Measurements from ENCODE around the gene REPIN1.

REPIN1 gene

DNA sequence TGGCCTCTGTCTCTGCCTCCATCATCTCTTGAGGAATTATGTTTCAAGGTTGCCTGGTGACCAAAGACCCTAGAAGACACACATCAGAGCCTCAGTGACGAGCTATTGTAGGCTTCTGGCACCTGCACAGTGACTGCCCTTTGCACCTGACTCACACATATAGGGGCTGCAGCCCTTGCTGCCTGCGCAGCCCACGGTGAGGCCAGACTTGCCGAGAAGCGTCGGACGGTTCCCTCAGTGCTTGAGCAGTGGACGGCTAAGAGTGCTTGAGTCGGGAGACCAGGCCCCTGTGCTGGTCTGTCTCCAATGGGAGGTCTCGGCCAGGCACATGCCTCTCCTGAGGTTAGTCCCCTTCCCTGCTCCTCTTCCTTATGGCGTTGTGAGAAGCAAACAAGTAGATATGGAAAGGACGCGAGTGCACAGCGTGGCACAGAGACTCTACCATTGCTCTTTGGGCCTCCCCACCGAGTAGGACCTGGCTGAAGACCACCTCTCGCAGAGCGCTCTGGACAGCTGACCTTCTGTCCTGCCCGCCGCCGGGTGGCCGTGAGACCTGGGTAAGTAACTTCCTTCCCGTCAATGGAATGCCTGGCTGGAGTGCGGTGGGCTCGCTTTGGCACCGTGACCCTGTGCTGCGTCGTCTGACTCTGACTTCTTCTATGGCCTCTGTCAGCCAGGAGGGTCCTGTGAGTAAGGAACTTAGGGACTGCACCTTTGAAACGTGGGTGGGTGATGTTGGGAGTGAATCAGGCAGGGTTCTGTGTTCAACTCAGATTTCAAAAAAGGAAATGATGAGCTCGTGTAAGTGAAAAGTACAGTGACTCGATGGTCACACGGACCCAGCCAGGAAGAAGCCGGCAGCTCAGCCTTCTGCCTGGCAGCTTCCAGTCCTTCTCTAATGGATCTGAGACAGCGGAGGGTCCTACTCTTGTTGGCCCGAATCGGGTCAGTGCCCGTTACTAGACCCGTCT lies 44.2 kb downstream of the REPIN1 start:
- Mint-ChIP-seq H3K4me3 (no peak overlapping the region), H3K27ac (no peak overlapping the region), H3K27me3 (ENCODE audit: low read depth) (no peaks in the 10 kb centered on the region)

DNA sequence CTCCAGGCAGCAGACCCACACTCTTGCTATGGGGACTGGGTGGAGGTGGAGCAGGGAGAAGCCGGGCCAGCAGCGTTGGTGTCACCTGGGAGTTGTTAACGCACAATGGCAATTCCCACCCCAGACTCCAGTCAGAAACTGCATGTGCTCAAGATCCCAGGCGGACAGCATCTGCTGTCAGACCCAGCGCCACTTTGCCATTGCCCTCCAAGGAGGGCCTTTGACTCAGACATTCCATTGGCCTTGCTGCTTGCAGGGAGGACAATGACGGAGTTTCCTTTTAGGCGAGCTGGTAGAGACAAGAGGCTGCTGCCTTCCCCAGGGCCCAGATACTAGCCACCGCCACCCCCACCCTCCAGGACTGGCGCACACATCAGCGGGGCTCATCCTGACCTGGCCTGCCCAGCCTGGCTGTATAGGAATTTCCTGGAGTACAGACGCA lies 45.0 kb downstream of the REPIN1 start:
- peaks cover 13% of the 10 kb centered on the region for H3K36me3 Mint-ChIP-seq (ENCODE audit: low read depth)
- peaks cover 5% of the 10 kb centered on the region for H3K4me1 Mint-ChIP-seq (ENCODE audit: low read depth)
- H3K9me3 Mint-ChIP-seq, result no peaks in the 10 kb centered on the region
- no peak overlapping the region for H3K27ac Mint-ChIP-seq
- no peak overlapping the region for H3K4me3 Mint-ChIP-seq
- H3K27me3 Mint-ChIP-seq (ENCODE audit: low read depth), result no peaks in the 10 kb centered on the region

More for the DNA sequence above, 44.2 kb downstream of the REPIN1 start:
- Mint-ChIP-seq H3K4me1 (ENCODE audit: low read depth) (peaks cover 6% of the 10 kb centered on the region), H3K9me3 (no peaks in the 10 kb centered on the region), H3K36me3 (ENCODE audit: low read depth) (peaks cover 15% of the 10 kb centered on the region)

DNA sequence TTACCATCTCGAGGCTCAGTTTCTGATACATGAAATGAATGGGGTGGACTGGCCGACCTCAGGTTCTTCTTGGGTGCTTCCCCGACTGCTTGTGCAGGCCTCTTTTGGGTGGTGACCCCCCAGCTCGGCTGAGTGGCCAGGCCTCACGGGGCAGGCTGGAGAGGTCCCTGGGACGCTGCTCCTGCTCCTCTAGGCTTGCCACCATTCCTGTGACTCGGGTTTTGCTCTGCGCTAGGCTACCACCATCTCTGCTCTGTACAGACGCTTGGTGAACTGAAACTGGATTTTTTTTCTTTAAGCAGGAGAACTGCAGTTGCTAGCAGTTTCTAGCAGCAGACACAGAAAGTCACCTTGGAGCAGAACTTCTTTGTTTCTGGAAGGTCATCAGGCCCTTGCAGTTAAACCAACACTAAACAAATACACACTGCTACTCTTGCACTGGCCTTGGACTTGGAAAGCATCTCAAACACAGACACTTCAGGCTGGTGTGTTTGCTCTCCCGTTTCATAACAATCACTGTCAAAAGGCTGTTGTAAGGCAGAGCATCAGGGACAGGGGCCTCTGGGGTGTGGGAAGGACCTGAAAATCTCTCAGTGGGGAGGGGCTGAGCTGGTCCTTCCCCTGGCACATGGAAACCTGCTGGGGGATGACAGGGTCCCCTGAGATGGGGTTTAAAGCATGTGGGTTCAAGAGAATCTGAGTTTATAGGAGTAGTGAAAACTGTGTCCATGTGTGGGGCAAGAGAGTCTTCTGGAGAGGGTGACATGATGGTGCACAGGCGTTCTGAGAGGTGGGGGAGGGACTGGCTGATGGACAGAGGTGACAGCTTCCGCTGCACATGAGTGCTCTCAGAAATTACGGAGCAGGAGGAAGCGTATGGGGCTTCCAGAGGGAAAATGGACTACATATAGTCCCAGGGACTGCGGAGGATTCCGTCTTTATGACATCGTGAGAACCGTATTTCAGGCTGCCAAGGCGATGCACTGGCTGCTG lies 46.8 kb downstream of the REPIN1 start:
- Mint-ChIP-seq H3K27ac (no peak overlapping the region), H3K36me3 (ENCODE audit: low read depth) (peaks cover 10% of the 10 kb centered on the region), H3K4me3 (no peak overlapping the region), H3K9me3 (no peaks in the 10 kb centered on the region), H3K4me1 (ENCODE audit: low read depth) (peaks cover 4% of the 10 kb centered on the region), H3K27me3 (ENCODE audit: low read depth) (peaks cover 4% of the 10 kb centered on the region)

DNA sequence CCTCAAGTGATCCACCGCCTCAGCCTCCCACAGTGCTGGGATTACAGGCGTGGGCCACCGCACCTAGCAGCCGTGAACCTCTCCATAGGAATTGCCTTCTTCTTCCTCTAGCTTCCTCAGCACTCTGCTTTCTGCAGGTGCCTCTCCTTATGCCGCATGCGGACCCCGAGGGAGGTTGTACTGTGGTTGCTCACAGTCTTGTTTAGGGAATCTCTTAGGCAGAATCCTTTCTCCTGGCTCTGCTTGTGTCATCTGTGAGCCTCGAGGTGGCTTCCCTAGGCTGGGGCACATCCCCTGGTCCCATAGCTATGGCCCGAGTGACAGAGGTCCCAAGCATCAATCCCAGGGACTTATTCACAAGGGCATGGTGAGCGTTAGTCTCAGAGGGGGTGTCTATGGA lies 48.6 kb downstream of the REPIN1 start:
- Mint-ChIP-seq H3K36me3 (ENCODE audit: low read depth) (peaks cover 6% of the 10 kb centered on the region), H3K4me1 (ENCODE audit: low read depth) (peaks cover 9% of the 10 kb centered on the region), H3K4me3 (no peak overlapping the region), H3K9me3 (no peaks in the 10 kb centered on the region), H3K27me3 (ENCODE audit: low read depth) (peaks cover 10% of the 10 kb centered on the region), H3K27ac (no peak overlapping the region)

DNA sequence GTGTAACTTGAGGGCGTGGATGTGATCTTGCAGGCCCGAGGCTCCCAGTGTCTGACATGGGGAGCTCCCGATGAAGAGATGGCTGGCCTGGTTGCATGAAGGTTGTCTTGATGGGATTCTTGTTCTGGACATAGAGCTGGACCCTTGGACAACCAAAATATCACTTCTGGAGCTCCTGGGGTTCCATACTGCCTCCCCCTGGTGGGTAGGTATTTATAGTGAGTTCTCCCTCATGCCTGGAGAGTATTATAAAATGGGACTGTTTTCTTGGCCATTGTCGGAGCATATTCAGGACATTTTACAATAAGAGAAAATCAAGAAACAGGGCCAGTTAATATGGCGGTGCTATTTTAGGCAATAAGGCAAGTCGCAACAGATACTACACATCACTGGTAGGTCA lies 49.2 kb downstream of the REPIN1 start:
- H3K4me3 Mint-ChIP-seq, result no peak overlapping the region
- H3K27me3 Mint-ChIP-seq (ENCODE audit: low read depth), result peaks cover 10% of the 10 kb centered on the region
- H3K4me1 Mint-ChIP-seq (ENCODE audit: low read depth), result peaks cover 9% of the 10 kb centered on the region
- H3K9me3 Mint-ChIP-seq, result no peaks in the 10 kb centered on the region
- H3K36me3 Mint-ChIP-seq (ENCODE audit: low read depth), result peaks cover 6% of the 10 kb centered on the region
- H3K27ac Mint-ChIP-seq, result no peak overlapping the region

DNA sequence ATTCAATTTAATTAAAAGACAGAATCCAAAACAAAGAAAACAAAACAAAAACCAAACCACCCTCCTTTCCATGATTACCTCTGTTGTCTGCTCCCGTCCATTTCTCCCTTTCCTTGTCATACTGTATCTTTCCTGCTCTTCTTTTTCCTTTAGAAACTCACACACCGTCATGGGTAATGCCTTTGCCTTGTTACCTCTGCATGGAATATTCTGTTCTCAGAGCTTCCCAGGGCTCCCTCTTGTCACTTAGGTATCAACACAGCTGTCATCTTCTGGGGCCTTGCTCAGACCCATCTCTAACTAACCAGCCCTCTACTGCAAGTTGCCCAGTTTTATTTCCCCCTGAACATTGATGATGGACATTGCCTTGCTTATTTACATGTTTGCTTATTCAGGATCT lies 51.6 kb downstream of the REPIN1 start:
- H3K4me1 Mint-ChIP-seq (ENCODE audit: low read depth), result peaks cover 9% of the 10 kb centered on the region
- H3K27ac Mint-ChIP-seq, result no peak overlapping the region
- H3K36me3 Mint-ChIP-seq (ENCODE audit: low read depth), result peaks cover 5% of the 10 kb centered on the region
- H3K9me3 Mint-ChIP-seq, result no peaks in the 10 kb centered on the region
- peaks cover 10% of the 10 kb centered on the region for H3K27me3 Mint-ChIP-seq (ENCODE audit: low read depth)
- no peak overlapping the region for H3K4me3 Mint-ChIP-seq

DNA sequence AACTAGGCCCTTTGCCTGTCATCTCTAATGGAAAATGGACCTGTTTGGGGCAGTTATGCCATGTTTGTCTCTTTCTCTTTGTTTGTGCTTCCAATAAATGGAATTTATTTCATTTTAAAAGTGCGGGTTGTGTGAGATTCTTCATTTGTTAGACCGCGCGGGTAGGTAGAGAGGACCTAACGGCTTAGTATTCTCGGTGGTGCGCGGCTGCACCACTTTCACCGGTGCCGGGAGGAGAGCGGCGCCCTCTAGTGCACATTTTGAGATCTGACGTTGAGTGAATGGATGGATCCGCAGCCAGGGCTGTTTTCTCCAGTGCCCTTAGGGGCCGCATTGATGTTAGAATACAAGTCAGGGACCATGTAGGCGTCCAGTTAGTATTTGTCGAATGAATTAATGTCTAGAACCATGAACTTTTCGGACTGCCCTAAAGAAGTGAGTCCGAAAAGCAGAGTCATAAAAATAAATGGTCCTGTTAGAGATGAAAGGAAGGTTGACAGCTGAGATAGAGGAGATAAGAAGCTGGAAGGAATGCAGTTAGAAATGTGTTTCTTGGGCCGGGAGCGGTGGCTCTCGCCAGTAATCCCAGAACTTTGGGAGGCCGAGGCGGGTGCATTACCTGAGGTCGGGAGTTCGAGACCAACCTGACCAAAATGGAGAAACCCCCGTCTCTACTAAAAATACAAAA lies 52.5 kb downstream of the REPIN1 start:
- H3K27ac Mint-ChIP-seq, result peak overlapping the region; percentile 37
- no peaks in the 10 kb centered on the region for H3K9me3 Mint-ChIP-seq
- peaks cover 5% of the 10 kb centered on the region for H3K36me3 Mint-ChIP-seq (ENCODE audit: low read depth)
- H3K4me3 Mint-ChIP-seq, result no peak overlapping the region
- H3K27me3 Mint-ChIP-seq (ENCODE audit: low read depth), result peaks cover 10% of the 10 kb centered on the region
- peaks cover 9% of the 10 kb centered on the region for H3K4me1 Mint-ChIP-seq (ENCODE audit: low read depth)

DNA sequence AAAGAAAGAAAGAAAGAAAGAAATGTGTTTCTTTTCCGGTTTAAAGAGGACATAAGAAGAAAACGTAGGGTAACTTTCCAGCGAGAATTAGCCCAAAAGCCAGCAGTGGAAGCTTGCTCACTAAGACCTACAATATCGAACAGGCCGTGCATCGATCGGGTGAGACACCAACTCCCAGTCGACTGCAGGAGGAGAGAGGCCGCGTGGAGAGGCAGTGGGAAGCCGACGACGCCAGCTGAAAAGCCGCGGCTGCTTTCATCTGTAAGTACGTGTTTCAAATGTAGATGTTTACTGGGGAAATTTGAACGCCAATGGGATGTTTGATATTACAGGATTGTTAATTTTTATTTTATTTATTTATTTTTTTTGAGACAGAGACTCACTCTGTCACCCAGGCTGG lies 53.2 kb downstream of the REPIN1 start:
- peaks cover 10% of the 10 kb centered on the region for H3K27me3 Mint-ChIP-seq (ENCODE audit: low read depth)
- H3K4me3 Mint-ChIP-seq, result no peak overlapping the region
- peaks cover 5% of the 10 kb centered on the region for H3K36me3 Mint-ChIP-seq (ENCODE audit: low read depth)
- H3K4me1 Mint-ChIP-seq (ENCODE audit: low read depth), result peaks cover 9% of the 10 kb centered on the region
- H3K9me3 Mint-ChIP-seq, result no peaks in the 10 kb centered on the region
- no peak overlapping the region for H3K27ac Mint-ChIP-seq
